Fibroblast of skin of right quadriceps (primary cell): ENCODE results near the gene MUTYH.
"Not testable (repeated sequence)": the region's sequence is repeated elsewhere in the genome, so short reads cannot be mapped to it uniquely, and the experiment has no call there.

ENCODE experiments used
- DNase-seq: peaks from one replicate; pipeline ENCODE4 v3.0.0-alpha.2; 2013

Gene MUTYH

GRCh38 chr1:45339789-45340558, at the start of gene MUTYH, which contains the start of gene TOE1:
MUTYH (minus strand) TSS chr1:45340440; CDS start chr1:45334505, 5,935 bp downstream.
TOE1 (plus strand) TSS chr1:45340170; CDS start chr1:45340253, 83 bp downstream.
- DNase-seq, result peak; percentile 92

DNA sequence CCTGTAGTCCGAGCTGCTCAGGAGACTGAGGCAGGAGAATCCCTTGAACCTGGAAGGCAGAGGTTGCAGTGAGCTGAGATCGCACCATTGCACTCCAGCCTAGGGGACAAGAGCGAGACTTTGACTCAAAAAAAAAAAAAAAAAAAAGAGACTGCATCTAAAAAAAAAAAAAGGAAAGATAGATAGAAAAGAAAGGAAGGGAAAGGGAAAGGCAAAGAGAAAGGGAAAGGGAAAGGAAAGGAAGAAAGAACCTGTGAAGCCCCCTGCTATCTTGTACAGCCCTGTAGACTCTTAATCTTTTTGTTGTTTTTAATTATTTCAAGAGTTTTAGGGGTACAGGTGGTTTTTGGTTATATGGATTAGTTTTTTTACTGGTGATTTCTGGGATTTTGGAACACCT, 46.0 kb upstream of the MUTYH start:
- no peak for DNase-seq

- no peak for DNase-seq
These were observed 45.1 kb upstream of the MUTYH start for GRCh38 chr1:45385302-45385701.

- not testable (repeated sequence) for DNase-seq
These were observed 44.0 kb upstream of the MUTYH start for GRCh38 chr1:45384213-45384612.

DNA sequence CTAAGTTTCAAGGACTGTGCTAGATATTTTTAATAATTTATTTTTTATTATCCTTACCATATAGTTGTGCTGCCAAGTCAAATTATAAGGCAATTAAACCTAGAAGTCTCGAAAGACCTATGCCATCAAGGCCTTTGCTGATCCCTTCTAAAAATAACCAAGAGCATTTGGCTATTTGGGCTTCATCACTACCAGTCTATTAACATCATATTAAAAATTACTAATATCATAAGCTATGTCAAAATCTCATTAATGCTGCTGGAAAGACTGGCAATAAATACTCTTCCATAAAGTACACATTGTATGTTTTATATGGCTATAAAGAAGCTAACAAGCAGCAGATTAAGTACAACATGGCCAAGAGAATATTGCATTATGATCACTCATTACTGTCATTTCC, 43.0 kb upstream of the MUTYH start:
- no peak for DNase-seq

GRCh38 chr1:45381243-45381642, 41.0 kb upstream of the MUTYH start:
- DNase-seq, result no peak

DNA sequence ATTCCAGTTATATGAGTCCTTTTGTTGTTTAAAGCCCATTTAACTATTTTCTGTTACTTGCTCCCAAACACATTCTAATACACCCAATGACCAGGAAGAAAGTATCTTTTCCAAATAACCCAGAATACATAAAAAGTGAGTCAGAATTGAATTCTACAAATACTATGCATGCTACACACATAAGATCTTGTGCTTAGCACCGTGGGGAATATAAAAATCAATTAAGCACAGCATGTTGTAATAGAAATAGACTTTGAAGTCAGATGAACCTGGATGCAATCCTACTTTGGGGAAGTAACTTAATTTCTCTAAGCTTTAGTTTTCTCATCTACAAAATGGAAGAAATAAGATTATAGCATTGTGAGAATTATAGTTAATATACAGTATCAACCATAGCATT, 40.5 kb upstream of the MUTYH start:
- DNase-seq, result no peak

DNA sequence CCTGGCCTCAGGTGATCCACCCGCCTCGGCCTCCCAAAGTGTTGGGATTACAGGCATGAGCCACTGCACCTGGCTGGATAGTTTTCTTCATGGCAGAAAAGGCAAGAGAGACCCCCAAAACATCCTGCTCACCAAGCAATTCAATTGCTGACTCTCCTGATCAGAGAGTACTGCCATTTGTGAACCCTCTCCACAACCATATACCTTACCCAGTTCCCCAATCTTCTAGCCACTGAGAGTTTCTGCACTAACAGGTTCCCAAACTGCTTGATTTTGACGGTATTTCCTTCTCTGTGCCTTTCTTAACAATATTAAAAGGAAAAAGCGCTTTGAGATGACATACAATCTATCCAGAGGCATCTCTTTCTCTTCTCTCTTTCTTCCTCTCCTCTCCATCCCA, 39.9 kb upstream of the MUTYH start:
- no peak for DNase-seq

DNA sequence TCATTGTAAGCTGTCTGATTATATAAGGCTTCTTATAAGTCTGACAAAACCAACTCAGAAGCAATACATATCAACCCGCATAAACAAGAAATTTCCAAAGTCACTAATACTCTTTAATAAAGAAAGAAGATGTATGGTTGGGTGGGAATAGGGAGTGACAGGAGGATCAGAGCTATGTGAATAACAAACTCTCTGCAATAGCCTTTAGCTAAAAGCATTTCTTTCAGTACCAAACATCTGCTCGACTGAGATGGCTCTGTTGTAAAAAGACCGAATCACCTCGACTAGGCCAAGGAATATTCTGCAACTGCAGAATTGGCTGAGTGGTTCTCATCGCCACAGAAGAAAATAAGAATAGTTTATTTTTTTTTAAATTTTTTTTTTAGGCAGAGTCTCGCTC, 39.3 kb upstream of the MUTYH start:
- no peak for DNase-seq

- no peak for DNase-seq
These were observed 37.9 kb upstream of the MUTYH start for GRCh38 chr1:45378184-45378583.

GRCh38 chr1:45375104-45376090, 35.2 kb upstream of the MUTYH start:
- DNase-seq, result no peak

GRCh38 chr1:45373573-45373972, 33.3 kb upstream of the MUTYH start:
- no peak for DNase-seq

GRCh38 chr1:45370575-45370974, 30.3 kb upstream of the MUTYH start:
- no peak for DNase-seq

DNA sequence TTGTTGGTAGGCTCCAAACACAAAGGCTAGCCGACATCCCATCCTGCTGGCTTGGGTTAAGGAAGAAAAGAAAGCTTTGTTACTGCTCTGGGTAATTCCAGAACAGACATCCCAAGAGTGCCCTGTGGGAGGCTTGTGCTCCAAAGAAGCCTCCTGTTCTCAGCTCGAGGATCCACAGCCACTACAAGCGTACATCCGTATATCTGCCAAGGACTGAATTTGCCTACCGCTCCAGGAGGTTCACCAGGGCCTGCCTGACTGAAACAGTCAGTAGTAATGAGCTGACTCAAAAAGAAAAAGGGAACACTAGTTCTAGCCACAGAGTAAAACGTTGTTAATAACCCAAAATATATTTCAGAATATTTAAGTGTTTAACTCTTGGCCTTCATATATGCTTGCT, 24.8 kb upstream of the MUTYH start:
- no peak for DNase-seq

- DNase-seq, result no peak
These were observed 24.1 kb upstream of the MUTYH start for GRCh38 chr1:45364294-45364693.

- DNase-seq, result peak; percentile 41
These were observed 20.7 kb upstream of the MUTYH start for GRCh38 chr1:45360981-45361380.

DNA sequence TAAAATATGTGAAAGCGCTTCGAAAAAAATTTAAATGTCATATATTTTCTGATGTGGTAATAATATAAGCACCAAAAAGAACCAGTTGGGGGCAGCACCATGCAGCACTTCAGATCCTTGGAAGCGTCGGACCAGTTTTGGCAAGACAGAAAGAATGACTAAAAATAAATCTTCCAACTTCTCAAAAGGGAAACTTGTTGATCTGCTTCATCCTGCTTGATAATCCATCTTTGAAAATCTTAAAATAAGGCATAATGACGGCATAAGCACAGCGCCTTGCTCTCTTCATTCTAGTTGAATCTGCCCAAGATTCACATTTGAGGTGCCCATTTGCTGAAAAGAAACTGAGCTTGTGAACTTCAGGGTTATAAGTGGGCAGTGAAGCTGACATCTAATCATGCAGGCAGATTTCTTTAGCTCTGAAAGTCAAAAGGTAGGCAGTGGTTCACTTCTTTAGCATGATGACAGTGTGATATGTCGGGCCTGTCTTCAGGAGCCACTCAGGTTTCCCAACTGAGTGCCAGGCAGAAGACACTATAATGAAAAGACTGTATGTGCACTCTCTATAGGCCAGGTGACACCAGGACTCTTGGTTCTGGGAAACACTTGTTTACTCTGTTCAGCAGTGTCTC, 19.8 kb upstream of the MUTYH start:
- peak; percentile 61 for DNase-seq

DNA sequence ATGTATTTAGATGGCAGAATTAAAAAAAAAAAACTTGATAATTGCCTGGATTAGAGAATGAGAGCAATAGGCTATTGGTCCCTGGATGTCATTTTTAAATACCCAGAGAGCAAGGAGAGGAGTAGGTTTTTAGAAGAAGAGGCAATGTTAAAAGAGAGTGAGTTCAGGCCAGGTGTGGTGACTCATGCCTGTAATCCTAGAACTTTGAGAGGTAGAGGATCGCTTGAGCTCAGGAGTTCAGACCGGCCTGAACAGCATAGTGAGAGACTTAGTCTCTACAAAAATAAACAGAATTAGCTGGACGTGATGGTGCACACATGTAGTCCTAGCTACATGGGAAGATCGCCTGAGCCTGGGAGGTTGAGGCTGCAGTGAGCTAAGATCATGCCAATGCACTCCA, 15.9 kb upstream of the MUTYH start:
- DNase-seq, result no peak

DNA sequence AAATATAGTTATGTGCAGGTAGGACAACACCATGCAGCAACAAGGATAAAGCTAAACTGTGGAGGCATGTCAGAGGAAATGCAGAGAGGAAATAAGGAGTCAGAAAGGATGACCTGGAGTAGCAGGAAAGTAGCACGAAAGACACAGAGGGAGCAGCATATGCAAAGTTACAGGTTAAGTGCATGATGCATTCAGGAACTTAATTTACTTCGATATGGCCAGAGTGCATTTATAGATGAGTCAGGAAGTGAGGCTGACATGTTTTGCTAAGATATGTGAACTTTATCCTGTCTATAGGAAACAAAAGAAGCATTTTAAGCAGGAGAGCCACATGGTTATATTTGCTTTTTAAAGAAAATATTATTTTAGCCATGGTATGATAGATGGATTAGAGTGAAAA, 15.4 kb upstream of the MUTYH start:
- no peak for DNase-seq

GRCh38 chr1:45354838-45355237, 14.6 kb upstream of the MUTYH start:
- no peak for DNase-seq

DNA sequence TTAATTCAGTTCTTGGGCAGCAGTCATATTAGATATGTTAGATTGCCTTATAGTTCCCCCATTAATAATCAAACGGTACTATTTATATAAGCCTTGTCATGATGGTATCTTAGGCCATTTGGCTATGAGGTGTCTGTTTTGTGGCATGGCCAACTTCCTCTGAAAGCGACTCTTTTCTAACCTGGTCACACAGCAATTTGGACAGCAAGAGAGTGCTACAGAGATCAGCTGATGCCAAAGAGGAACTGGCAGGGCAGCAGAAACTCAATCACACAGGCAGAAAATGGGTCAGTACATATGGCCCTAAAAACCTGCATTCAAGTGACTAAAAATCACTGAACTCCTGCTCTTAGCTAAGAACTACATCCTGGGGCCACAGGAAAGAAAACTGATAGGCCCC, 13.4 kb upstream of the MUTYH start:
- no peak for DNase-seq

DNA sequence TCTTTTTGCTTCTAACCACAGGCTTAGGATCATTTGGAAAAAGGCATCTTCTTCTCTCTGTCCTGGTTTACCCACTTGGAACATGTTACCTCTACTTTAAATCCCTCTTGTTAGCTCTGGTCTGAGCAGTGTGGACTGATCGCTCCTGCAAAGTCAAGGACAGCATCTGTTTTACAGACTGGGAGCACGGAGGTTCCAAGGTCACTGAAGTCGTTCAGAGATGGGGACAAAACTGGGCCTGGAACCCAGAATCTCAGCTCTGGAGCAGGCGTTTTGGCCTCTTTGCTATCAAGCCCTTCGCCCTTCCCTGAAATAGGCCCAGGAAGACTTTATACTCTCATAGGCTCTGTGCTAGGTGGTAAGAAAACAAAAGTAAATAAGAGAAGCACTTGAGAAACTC, 11.3 kb upstream of the MUTYH start:
- no peak for DNase-seq

GRCh38 chr1:45348966-45349677, 8.9 kb upstream of the MUTYH start:
- DNase-seq, result no peak
